K562 (cell line): ENCODE data around the gene KRT77. TPM values are rescaled to one million over a fixed set of nuclear protein-coding genes. Genes with fewer than 3 reads are reported as not detected.

Source experiments
- ATAC-seq: fragments of 200-7000 bp; cut with Tn5 transposase; 3 replicates; pipeline ENCODE4 v1.9.1; 2020; ENCODE audit warnings: moderate library complexity
- BruUV-seq: library from RNA; stranded (reverse); fragments of 400-500 nt; replicated peaks from 2 replicates; lab custom pipeline; 2021; lab: Mats Ljungman, UMichigan
- CTCF ChIA-PET: fragments of 300-600 bp; formaldehyde crosslinking; extraction: SDS; loops from one replicate; lab custom pipeline; 2021; ENCODE audit warnings: low intra/inter-chr PET ratio; lab: Yijun Ruan, JAX
- POLR2A ChIA-PET: fragments of 300-600, 350-650 bp; sonication (Branson Sonifier 250); formaldehyde crosslinking; extraction: SDS; loops from one replicate; lab custom pipeline; 2021; ENCODE audit warnings: antibody characterized with exemption, inconsistent platforms; lab: Yijun Ruan, JAX
- DNase-seq, 4 experiments: peaks; one replicate each; pipeline versions ENCODE4 v3.0.0 to v3.0.0-alpha.2; 2011 to 2018; ENCODE audit warnings: low spot score in 3 of 4, mixed read lengths in 3 of 4; ENCODE audit errors: extremely low read depth in 1 of 4
- FAIRE-seq: peaks from 2 replicates; lab custom pipeline; 2011; peaks lifted over from hg19 to GRCh38; lab: Jason Lieb, UNC
- H2AFZ ChIP-seq: 2 replicates; pipeline ENCODE4 v1.6.0; 2011; ENCODE audit warnings: low read depth, low read length, control low read depth, inconsistent platforms
- H3K27ac ChIP-seq: fragments of 200-600 bp; 3 replicates; pipeline ENCODE4 v1.8.0; 2011; ENCODE audit warnings: low read depth, mild to moderate bottlenecking, control low read depth, inconsistent platforms, low read length, moderate library complexity, mixed read lengths; ENCODE audit errors: extremely low read depth
- H3K27me3 ChIP-seq, 2 experiments: fragments of 300-600 bp in 1 of 2; 2 replicates in 1 of 2; 3 replicates in 1 of 2; pipeline versions ENCODE4 v1.6.0 to v1.8.0; 2011; ENCODE audit warnings: inconsistent platforms in 2 of 2, low read length in 2 of 2, mild to moderate bottlenecking in 1 of 2, mixed read lengths in 1 of 2, moderate library complexity in 1 of 2; ENCODE audit not compliant: control insufficient read depth in 2 of 2, insufficient read depth in 2 of 2
- H3K36me3 ChIP-seq: fragments of 300-600 bp; 3 replicates; pipeline ENCODE4 v1.8.0; 2011; ENCODE audit warnings: mild to moderate bottlenecking, low read length, inconsistent platforms; ENCODE audit not compliant: control insufficient read depth, insufficient read depth
- H3K4me1 ChIP-seq, 2 experiments: fragments of 200-600 bp in 1 of 2; replicated peaks in 1 of 2; 2 replicates in 1 of 2; 3 replicates in 1 of 2; pipeline versions ENCODE4 v1.5.1 to v1.8.0; 2011; ENCODE audit warnings: inconsistent platforms in 2 of 2, low read length in 2 of 2, mild to moderate bottlenecking in 1 of 2, mixed read lengths in 1 of 2, moderate library complexity in 1 of 2; ENCODE audit not compliant: control insufficient read depth in 2 of 2, insufficient read depth in 2 of 2
- H3K4me2 ChIP-seq: 2 replicates; pipeline ENCODE4 v1.6.1; 2011; ENCODE audit warnings: low read length, control low read depth, inconsistent platforms, mixed read lengths; ENCODE audit not compliant: insufficient read depth
- H3K4me3 ChIP-seq: fragments of 200-600 bp; sonication (generic), shearing (Covaris generic); 2 replicates; pipeline ENCODE4 v1.5.1; 2016; ENCODE audit warnings: control low read depth, inconsistent platforms
- H3K79me2 ChIP-seq: fragments of 200-600 bp; 3 replicates; pipeline ENCODE4 v1.8.0; 2011; ENCODE audit warnings: low read length, inconsistent platforms; ENCODE audit not compliant: control insufficient read depth, insufficient read depth
- H3K9ac ChIP-seq, 2 experiments: 2 replicates each; pipeline versions ENCODE4 v1.6.0 to v1.6.1; 2011; ENCODE audit warnings: low read depth in 2 of 2, low read length in 2 of 2, control low read depth in 1 of 2, inconsistent platforms in 1 of 2, mild to moderate bottlenecking in 1 of 2, mixed read lengths in 1 of 2; ENCODE audit not compliant: insufficient read depth in 1 of 2
- H3K9me1 ChIP-seq: one replicate; pipeline ENCODE4 v1.6.0; 2011; ENCODE audit warnings: inconsistent platforms, mild to moderate bottlenecking, low read length, moderate library complexity; ENCODE audit not compliant: control insufficient read depth, insufficient read depth
- H3K9me3 ChIP-seq: replicated peaks from 2 replicates; pipeline ENCODE4 v1.5.1; 2011; ENCODE audit warnings: low read depth, low read length, inconsistent platforms; ENCODE audit not compliant: control insufficient read depth, insufficient read depth
- H4K20me1 ChIP-seq: replicated peaks from 2 replicates; pipeline ENCODE4 v1.6.1; 2011; ENCODE audit warnings: low read length, inconsistent platforms, mixed read lengths; ENCODE audit not compliant: control insufficient read depth, insufficient read depth
- ARHGAP35 ChIP-seq: fragments of 450-650 bp; IDR thresholded peaks from 2 replicates; pipeline ENCODE4 v1.6.1; 2018; ENCODE audit not compliant: partially characterized antibody
- ELF2 ChIP-seq: fragments of 250-450 bp; sonication (Bioruptor Pico); IDR thresholded peaks from 2 replicates; pipeline ENCODE4 v1.5.0; 2021; ENCODE audit warnings: mild to moderate bottlenecking
- GABPB2 ChIP-seq: fragments of 250-450 bp; sonication (Bioruptor Pico); conservative IDR thresholded peaks from 2 replicates; pipeline ENCODE4 v1.5.1; 2021; ENCODE audit warnings: mild to moderate bottlenecking
- HDAC3 ChIP-seq: fragments of 450-650 bp; IDR thresholded peaks from 2 replicates; pipeline ENCODE4 v1.6.1; 2018; ENCODE audit warnings: borderline replicate concordance, mild to moderate bottlenecking, moderate library complexity; ENCODE audit not compliant: partially characterized antibody
- SRSF7 ChIP-seq: fragments of 200-400 bp; formaldehyde crosslinking; optimal IDR thresholded peaks from 2 replicates; pipeline ENCODE3; 2017; ENCODE audit warnings: mild to moderate bottlenecking, low read depth, low read length
- YY1 ChIP-seq, 3 experiments: IDR thresholded peaks; 2 replicates each; pipeline ENCODE4 v1.6.1; 2011; ENCODE audit warnings: low read length in 2 of 3, mild to moderate bottlenecking in 2 of 3, moderate library complexity in 2 of 3, borderline replicate concordance in 1 of 3, control low read depth in 1 of 3, low read depth in 1 of 3; ENCODE audit not compliant: insufficient read depth in 3 of 3, insufficient replicate concordance in 2 of 3, control insufficient read depth in 1 of 3, insufficient read length in 1 of 3; ENCODE audit errors: extremely low read depth in 1 of 3
- ZNF507 ChIP-seq: conservative IDR thresholded peaks from 2 replicates; pipeline ENCODE4 v1.6.1; 2017; ENCODE audit warnings: missing genetic modification characterization, missing compliant biosample characterization
- WGBS: fragments of 100-300 bp; shearing (Covaris generic); methylation state at CpG from one replicate; pipeline ENCODE4 v1.1.6; 2016; ENCODE audit warnings: low coverage, mixed read lengths; ENCODE audit not compliant: insufficient coverage; ENCODE audit errors: missing lambda C conversion rate; 5-methylcytosine and 5-hydroxymethylcytosine counted together
- in situ Hi-C: fragments of 300-500 bp; cut with MboI; formaldehyde crosslinking; loops from 4 replicates; pipeline ENCODE4 v1.15.0; 2018; ENCODE audit warnings: inconsistent platforms, mixed read lengths
- intact Hi-C: fragments of 100-400 bp; cut with micrococcal nuclease; formaldehyde crosslinking; loops from 2 replicates; pipeline ENCODE4 v1.14.2; 2022
- polyA plus RNA-seq, 8 experiments: library from polyadenylated mRNA; depleted of rRNA in 4 of 8; stranded (reverse) in 5 of 8; unstranded in 3 of 8; fragments of >200 nt; fragmentation: Nextera tagmentation in 2 of 8; fragmentation: Illumina TruSeq in 1 of 8; extraction: Ambion mirVana in 2 of 8; extraction: Trizol in 1 of 8; gene quantifications; 2 replicates each; pipeline versions ENCODE4 v1.2.1 to v1.2.3, GENCODE V29; 2011 to 2014; ENCODE audit warnings: inconsistent platforms in 1 of 8, missing spikeins in 1 of 8
- total RNA-seq, 7 experiments: library from RNA; depleted of rRNA in 6 of 7; stranded (reverse); fragments of >200 nt in 6 of 7; fragmentation: Illumina TruSeq in 2 of 7; extraction: Trizol in 2 of 7; gene quantifications; 2 replicates each; pipeline versions ENCODE4 v1.2.1 to v1.2.3, GENCODE V29; 2011 to 2021; ENCODE audit warnings: low replicate concordance in 1 of 7
- TF ChIP-seq, protein P1 (sequence below): fragments of 200-800 bp; sonication (Bioruptor generic); IDR thresholded peaks from 2 replicates; pipeline ENCODE4 v1.6.1; 2016; ENCODE audit warnings: missing genetic modification characterization, missing compliant biosample characterization
- TF ChIP-seq, protein P2 (sequence below): sonication (generic); formaldehyde crosslinking; IDR thresholded peaks from 2 replicates; pipeline ENCODE4 v1.9.0; 2022; ENCODE audit warnings: mild to moderate bottlenecking, missing genetic modification reagents
- TF ChIP-seq, protein P3 (sequence below), 2 experiments: fragments of 450-650 bp in 1 of 2; sonication (generic) in 1 of 2; formaldehyde crosslinking in 1 of 2; IDR thresholded peaks in 1 of 2; conservative IDR thresholded peaks in 1 of 2; 2 replicates each; pipeline versions ENCODE4 v1.6.1 to v1.8.1; 2016 to 2023; ENCODE audit warnings: mild to moderate bottlenecking in 2 of 2, moderate library complexity in 2 of 2, inconsistent platforms in 1 of 2, missing genetic modification reagents in 1 of 2
- TF ChIP-seq, protein P4 (sequence below): sonication (generic); formaldehyde crosslinking; IDR thresholded peaks from 2 replicates; pipeline ENCODE4 v1.8.1; 2023; ENCODE audit warnings: mild to moderate bottlenecking, missing genetic modification reagents

Gene KRT77
- total and polyA plus RNA-seq, 9 of the 15 experiments (the other 6 are each of a cell fraction or from before 2014, with no cell fraction given): not detected

DNA sequence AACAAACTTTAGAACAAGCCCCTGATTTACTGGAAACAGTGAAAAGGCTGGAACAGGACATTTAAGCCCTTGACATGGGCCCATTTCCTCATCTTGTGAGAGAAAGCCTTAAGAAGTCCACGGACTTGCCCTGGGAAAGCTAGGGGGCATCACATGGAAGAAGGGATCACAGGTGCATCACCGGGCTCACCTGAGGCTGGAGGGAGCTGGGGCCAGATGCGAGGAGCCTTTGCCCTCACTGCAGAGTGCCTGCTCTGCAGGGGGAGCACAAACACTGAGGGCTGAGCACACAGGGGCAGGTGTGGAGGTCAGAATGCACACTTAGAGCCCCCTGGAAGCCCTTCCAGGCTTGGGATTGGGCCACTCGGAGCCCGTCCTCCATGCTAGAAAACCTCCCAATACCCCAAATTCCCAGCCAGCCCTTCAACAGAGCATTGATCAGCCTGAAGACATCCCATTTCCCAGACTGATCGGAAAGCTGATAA is 17.9 kb downstream of the KRT77 start:
- no peaks in the 10 kb centered on the region for H4K20me1 ChIP-seq
- H3K9me3 ChIP-seq: no peaks in the 10 kb centered on the region
- ATAC-seq (no peak), DNase-seq (no peak), FAIRE-seq (no peak)
- no peaks in the 10 kb centered on the region for H3K79me2 ChIP-seq
- H3K27me3 ChIP-seq: peaks cover 12 to 53% of the 10 kb centered on the region in 2 experiments
- 4% methylated on average over 4 of the region's 6 CpGs for WGBS
- in situ Hi-C loops (no loop called here), intact Hi-C loops (no loop called here)
- H3K4me2 ChIP-seq: no peak overlapping the region
- no TSS peak for BruUV-seq
- H3K9ac ChIP-seq: no peak overlapping the region
- no peak overlapping the region for H3K27ac ChIP-seq
- no peaks in the 10 kb centered on the region for H3K4me1 ChIP-seq
- no peak overlapping the region for H3K4me3 ChIP-seq
- ChIA-PET CTCF (no interaction called here), POLR2A (interaction anchor here (1.0 to 1.2 kb wide), 2 partner anchors 10 to 13 kb away, joined by 3 to 4 read pairs; no protein-coding TSS in a partner anchor)
- no peaks in the 10 kb centered on the region for H3K36me3 ChIP-seq
- no peak overlapping the region for H2AFZ ChIP-seq
- H3K9me1 ChIP-seq: no peaks in the 10 kb centered on the region
- TF ChIP-seq HDAC3 (no peak), ELF2 (CRISPR knock-in tag) (no peak), GABPB2 (no peak), YY1 (IDR thresholded peaks at IDR 0.05; ENCODE audit: borderline replicate concordance in 1 of 3, control insufficient read depth in 1 of 3, extremely low read depth in 1 of 3, insufficient read depth in 3 of 3, insufficient read length in 1 of 3, insufficient replicate concordance in 2 of 3, low read depth in 1 of 3, low read length in 2 of 3) (no peak), ARHGAP35 (no peak), ZNF507 (tag) (no peak), SRSF7 (no peak)
- TF ChIP-seq, protein P1, sequence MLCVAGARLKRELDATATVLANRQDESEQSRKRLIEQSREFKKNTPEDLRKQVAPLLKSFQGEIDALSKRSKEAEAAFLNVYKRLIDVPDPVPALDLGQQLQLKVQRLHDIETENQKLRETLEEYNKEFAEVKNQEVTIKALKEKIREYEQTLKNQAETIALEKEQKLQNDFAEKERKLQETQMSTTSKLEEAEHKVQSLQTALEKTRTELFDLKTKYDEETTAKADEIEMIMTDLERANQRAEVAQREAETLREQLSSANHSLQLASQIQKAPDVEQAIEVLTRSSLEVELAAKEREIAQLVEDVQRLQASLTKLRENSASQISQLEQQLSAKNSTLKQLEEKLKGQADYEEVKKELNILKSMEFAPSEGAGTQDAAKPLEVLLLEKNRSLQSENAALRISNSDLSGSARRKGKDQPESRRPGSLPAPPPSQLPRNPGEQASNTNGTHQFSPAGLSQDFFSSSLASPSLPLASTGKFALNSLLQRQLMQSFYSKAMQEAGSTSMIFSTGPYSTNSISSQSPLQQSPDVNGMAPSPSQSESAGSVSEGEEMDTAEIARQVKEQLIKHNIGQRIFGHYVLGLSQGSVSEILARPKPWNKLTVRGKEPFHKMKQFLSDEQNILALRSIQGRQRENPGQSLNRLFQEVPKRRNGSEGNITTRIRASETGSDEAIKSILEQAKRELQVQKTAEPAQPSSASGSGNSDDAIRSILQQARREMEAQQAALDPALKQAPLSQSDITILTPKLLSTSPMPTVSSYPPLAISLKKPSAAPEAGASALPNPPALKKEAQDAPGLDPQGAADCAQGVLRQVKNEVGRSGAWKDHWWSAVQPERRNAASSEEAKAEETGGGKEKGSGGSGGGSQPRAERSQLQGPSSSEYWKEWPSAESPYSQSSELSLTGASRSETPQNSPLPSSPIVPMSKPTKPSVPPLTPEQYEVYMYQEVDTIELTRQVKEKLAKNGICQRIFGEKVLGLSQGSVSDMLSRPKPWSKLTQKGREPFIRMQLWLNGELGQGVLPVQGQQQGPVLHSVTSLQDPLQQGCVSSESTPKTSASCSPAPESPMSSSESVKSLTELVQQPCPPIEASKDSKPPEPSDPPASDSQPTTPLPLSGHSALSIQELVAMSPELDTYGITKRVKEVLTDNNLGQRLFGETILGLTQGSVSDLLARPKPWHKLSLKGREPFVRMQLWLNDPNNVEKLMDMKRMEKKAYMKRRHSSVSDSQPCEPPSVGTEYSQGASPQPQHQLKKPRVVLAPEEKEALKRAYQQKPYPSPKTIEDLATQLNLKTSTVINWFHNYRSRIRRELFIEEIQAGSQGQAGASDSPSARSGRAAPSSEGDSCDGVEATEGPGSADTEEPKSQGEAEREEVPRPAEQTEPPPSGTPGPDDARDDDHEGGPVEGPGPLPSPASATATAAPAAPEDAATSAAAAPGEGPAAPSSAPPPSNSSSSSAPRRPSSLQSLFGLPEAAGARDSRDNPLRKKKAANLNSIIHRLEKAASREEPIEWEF (CRISPR knock-in tag): no peak
- TF ChIP-seq, protein P2, sequence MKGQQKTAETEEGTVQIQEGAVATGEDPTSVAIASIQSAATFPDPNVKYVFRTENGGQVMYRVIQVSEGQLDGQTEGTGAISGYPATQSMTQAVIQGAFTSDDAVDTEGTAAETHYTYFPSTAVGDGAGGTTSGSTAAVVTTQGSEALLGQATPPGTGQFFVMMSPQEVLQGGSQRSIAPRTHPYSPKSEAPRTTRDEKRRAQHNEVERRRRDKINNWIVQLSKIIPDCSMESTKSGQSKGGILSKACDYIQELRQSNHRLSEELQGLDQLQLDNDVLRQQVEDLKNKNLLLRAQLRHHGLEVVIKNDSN (CRISPR knock-in tag): no peak
- TF ChIP-seq, protein P3, sequence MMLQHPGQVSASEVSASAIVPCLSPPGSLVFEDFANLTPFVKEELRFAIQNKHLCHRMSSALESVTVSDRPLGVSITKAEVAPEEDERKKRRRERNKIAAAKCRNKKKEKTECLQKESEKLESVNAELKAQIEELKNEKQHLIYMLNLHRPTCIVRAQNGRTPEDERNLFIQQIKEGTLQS (IDR thresholded peaks at IDR 0.05): no peak
- TF ChIP-seq, protein P3 (CRISPR knock-in tag; conservative IDR thresholded peaks at IDR 0.05): no peak
- TF ChIP-seq, protein P4, sequence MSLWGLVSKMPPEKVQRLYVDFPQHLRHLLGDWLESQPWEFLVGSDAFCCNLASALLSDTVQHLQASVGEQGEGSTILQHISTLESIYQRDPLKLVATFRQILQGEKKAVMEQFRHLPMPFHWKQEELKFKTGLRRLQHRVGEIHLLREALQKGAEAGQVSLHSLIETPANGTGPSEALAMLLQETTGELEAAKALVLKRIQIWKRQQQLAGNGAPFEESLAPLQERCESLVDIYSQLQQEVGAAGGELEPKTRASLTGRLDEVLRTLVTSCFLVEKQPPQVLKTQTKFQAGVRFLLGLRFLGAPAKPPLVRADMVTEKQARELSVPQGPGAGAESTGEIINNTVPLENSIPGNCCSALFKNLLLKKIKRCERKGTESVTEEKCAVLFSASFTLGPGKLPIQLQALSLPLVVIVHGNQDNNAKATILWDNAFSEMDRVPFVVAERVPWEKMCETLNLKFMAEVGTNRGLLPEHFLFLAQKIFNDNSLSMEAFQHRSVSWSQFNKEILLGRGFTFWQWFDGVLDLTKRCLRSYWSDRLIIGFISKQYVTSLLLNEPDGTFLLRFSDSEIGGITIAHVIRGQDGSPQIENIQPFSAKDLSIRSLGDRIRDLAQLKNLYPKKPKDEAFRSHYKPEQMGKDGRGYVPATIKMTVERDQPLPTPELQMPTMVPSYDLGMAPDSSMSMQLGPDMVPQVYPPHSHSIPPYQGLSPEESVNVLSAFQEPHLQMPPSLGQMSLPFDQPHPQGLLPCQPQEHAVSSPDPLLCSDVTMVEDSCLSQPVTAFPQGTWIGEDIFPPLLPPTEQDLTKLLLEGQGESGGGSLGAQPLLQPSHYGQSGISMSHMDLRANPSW (CRISPR knock-in tag): no peak
